GM21423 (cell line): ENCODE measurements around the gene HID1.
"Not testable (repeated sequence)": the region's sequence is repeated elsewhere in the genome, so short reads cannot be mapped to it uniquely, and the experiment has no call there.

Source experiments
- ATAC-seq: cut with Tn5 transposase; IDR thresholded peaks from one replicate; pipeline ENCODE4 v1.9.1; 2021; ENCODE audit warnings: mild to moderate bottlenecking, moderate library complexity; ENCODE audit not compliant: unreplicated experiment

The HID1 gene

GRCh38 chr17:74972107-74972972 lies at the start of gene HID1:
TSS of gene HID1 (minus strand) at chr17:74972759. CDS start at chr17:74972656, 103 bp downstream.
- no peak for ATAC-seq

- no peak for ATAC-seq
These were observed 48.0 kb upstream of the HID1 start for GRCh38 chr17:75020331-75021110.

- ATAC-seq: no peak
These were observed 47.2 kb upstream of the HID1 start for GRCh38 chr17:75019710-75020109.

- ATAC-seq: no peak
These were observed 46.6 kb upstream of the HID1 start for GRCh38 chr17:75019146-75019545.

GRCh38 chr17:75013092-75013559 lies 40.6 kb upstream of the HID1 start:
- no peak for ATAC-seq

GRCh38 chr17:75012346-75013091 lies 40.0 kb upstream of the HID1 start, which contains the start of gene MRPL58:
TSS of gene MRPL58 (plus strand) at chr17:75012670. CDS start at chr17:75012687, 17 bp downstream.
- ATAC-seq: peak; percentile 86

GRCh38 chr17:75012096-75012345 lies 39.5 kb upstream of the HID1 start:
- ATAC-seq: no peak

- ATAC-seq: no peak
These were observed 39.0 kb upstream of the HID1 start for GRCh38 chr17:75011401-75012095.

GRCh38 chr17:75010683-75011400 lies 38.3 kb upstream of the HID1 start:
- ATAC-seq: no peak

GRCh38 chr17:75009139-75009724 lies 36.7 kb upstream of the HID1 start:
- no peak for ATAC-seq

GRCh38 chr17:75008373-75008772 lies 35.8 kb upstream of the HID1 start:
- no peak for ATAC-seq

GRCh38 chr17:75006653-75007052 lies 34.1 kb upstream of the HID1 start:
- ATAC-seq: no peak

- not testable (repeated sequence) for ATAC-seq
These were observed 33.5 kb upstream of the HID1 start for GRCh38 chr17:75006084-75006483.

- no peak for ATAC-seq
These were observed 32.7 kb upstream of the HID1 start for GRCh38 chr17:75005291-75005690.

GRCh38 chr17:75004371-75004770 lies 31.8 kb upstream of the HID1 start:
- no peak for ATAC-seq

GRCh38 chr17:75003957-75004355 lies 31.4 kb upstream of the HID1 start:
- ATAC-seq: no peak

GRCh38 chr17:75003070-75003956 lies 30.8 kb upstream of the HID1 start:
- ATAC-seq: no peak

- ATAC-seq: no peak
These were observed 29.6 kb upstream of the HID1 start for GRCh38 chr17:75001915-75002843.
